ENCODE measurements around the gene AQP3.
A peak's percentile ranks its signal among the peaks of the same experiment; 100 is the strongest.

Gene AQP3

GRCh38 chr9:33419708-33420303 is 27.6 kb downstream of the AQP3 start:
- TF ChIP-seq TCF12 (IDR thresholded peaks at IDR 0.05; ENCODE audit: low read depth): no peak
- TF ChIP-seq CREB1 (IDR thresholded peaks at IDR 0.05; ENCODE audit: low read depth): no peak
- TF ChIP-seq FOXM1 (IDR thresholded peaks at IDR 0.05; ENCODE audit: borderline replicate concordance, low read depth): no peak
- no peak for TF ChIP-seq RAD21 (IDR thresholded peaks at IDR 0.05; ENCODE audit: low read depth)
- no peak for TF ChIP-seq YY1 (IDR thresholded peaks at IDR 0.05; ENCODE audit: low read depth)
- TF ChIP-seq REST (IDR thresholded peaks at IDR 0.05; ENCODE audit: low read depth): no peak
- TF ChIP-seq NFIC (IDR thresholded peaks at IDR 0.05): no peak
- no peak for TF ChIP-seq USF1 (IDR thresholded peaks at IDR 0.05)
- TF ChIP-seq EP300 (IDR thresholded peaks at IDR 0.05; ENCODE audit: borderline replicate concordance): no peak
- no peak for TF ChIP-seq MAX (IDR thresholded peaks at IDR 0.05)
- TF ChIP-seq EGR1 (IDR thresholded peaks at IDR 0.05): no peak

GRCh38 chr9:33418090-33418489 is 29.3 kb downstream of the AQP3 start:
- TF ChIP-seq CEBPB (IDR thresholded peaks at IDR 0.05): no peak
- no peak for TF ChIP-seq USF1 (IDR thresholded peaks at IDR 0.05)
- TF ChIP-seq NFIC (IDR thresholded peaks at IDR 0.05): no peak
- no peak for TF ChIP-seq CREB1 (IDR thresholded peaks at IDR 0.05; ENCODE audit: low read depth)
- TF ChIP-seq RAD21 (IDR thresholded peaks at IDR 0.05; ENCODE audit: low read depth): no peak
- no peak for TF ChIP-seq FOXM1 (IDR thresholded peaks at IDR 0.05; ENCODE audit: borderline replicate concordance, low read depth)
- no peak for TF ChIP-seq TCF12 (IDR thresholded peaks at IDR 0.05; ENCODE audit: low read depth)

GRCh38 chr9:33416996-33417395 is 30.4 kb downstream of the AQP3 start:
- TF ChIP-seq EP300 (IDR thresholded peaks at IDR 0.05; ENCODE audit: borderline replicate concordance): no peak
- no peak for TF ChIP-seq REST (IDR thresholded peaks at IDR 0.05; ENCODE audit: low read depth)
- TF ChIP-seq NFIC (IDR thresholded peaks at IDR 0.05): no peak

GRCh38 chr9:33415501-33416038 is 31.8 kb downstream of the AQP3 start:
- peak; percentile 24; the same call in 1 of the 2 replicates for TF ChIP-seq MAX (IDR thresholded peaks at IDR 0.05)
- TF ChIP-seq TCF12 (IDR thresholded peaks at IDR 0.05; ENCODE audit: low read depth): 0 out of 2 replicates have a peak, but pooled peaks have one; percentile 34
- no peak for TF ChIP-seq FOXM1 (IDR thresholded peaks at IDR 0.05; ENCODE audit: borderline replicate concordance, low read depth)
- peak; percentile 64 for TF ChIP-seq RAD21 (IDR thresholded peaks at IDR 0.05; ENCODE audit: low read depth)
- no peak for TF ChIP-seq NFIC (IDR thresholded peaks at IDR 0.05)
- no peak for TF ChIP-seq CEBPB (IDR thresholded peaks at IDR 0.05)
- TF ChIP-seq TAF1 (IDR thresholded peaks at IDR 0.05; ENCODE audit: low read depth): no peak

GRCh38 chr9:33414889-33415500 is 32.4 kb downstream of the AQP3 start:
- TF ChIP-seq TAF1 (IDR thresholded peaks at IDR 0.05; ENCODE audit: low read depth): no peak
- TF ChIP-seq USF1 (IDR thresholded peaks at IDR 0.05): no peak
- no peak for TF ChIP-seq CEBPB (IDR thresholded peaks at IDR 0.05)
- no peak for TF ChIP-seq REST (IDR thresholded peaks at IDR 0.05; ENCODE audit: low read depth)
- no peak for TF ChIP-seq ZBTB7A (IDR thresholded peaks at IDR 0.05; ENCODE audit: low read depth)
- no peak for TF ChIP-seq TEAD4 (IDR thresholded peaks at IDR 0.05)
- TF ChIP-seq RAD21 (IDR thresholded peaks at IDR 0.05; ENCODE audit: low read depth): no peak
- no peak for TF ChIP-seq NFIC (IDR thresholded peaks at IDR 0.05)
- TF ChIP-seq MAX (IDR thresholded peaks at IDR 0.05): no peak
- TF ChIP-seq FOXM1 (IDR thresholded peaks at IDR 0.05; ENCODE audit: borderline replicate concordance, low read depth): no peak
- no peak for TF ChIP-seq TCF12 (IDR thresholded peaks at IDR 0.05; ENCODE audit: low read depth)

Measured in Ishikawa (cell line).